HUES48 (cell line): Measurements from ENCODE around the gene TSPAN1.

Experiments
- H3K27ac ChIP-seq: one replicate; pipeline ENCODE4 v1.7.0; 2013; ENCODE audit warnings: low read depth, low read length, inconsistent platforms
- H3K27me3 ChIP-seq: 2 replicates; pipeline ENCODE4 v1.6.1; 2013; ENCODE audit warnings: mild to moderate bottlenecking, low read length; ENCODE audit not compliant: control insufficient read depth, insufficient read depth
- H3K36me3 ChIP-seq: 2 replicates; pipeline ENCODE4 v1.6.1; 2013; ENCODE audit warnings: low read length; ENCODE audit not compliant: control insufficient read depth, insufficient read depth
- H3K4me1 ChIP-seq: 2 replicates; pipeline ENCODE4 v1.6.1; 2013; ENCODE audit warnings: mild to moderate bottlenecking, low read length; ENCODE audit not compliant: control insufficient read depth, insufficient read depth
- H3K4me3 ChIP-seq: 2 replicates; pipeline ENCODE4 v1.5.1; 2013; ENCODE audit warnings: mild to moderate bottlenecking, low read depth, low read length
- H3K9ac ChIP-seq: 2 replicates; pipeline ENCODE4 v1.6.1; 2013; ENCODE audit warnings: mild to moderate bottlenecking, low read depth, low read length, moderate library complexity
- H3K9me3 ChIP-seq: 2 replicates; pipeline ENCODE4 v1.6.1; 2013; ENCODE audit warnings: low read length; ENCODE audit not compliant: control insufficient read depth, insufficient read depth

Gene TSPAN1

GRCh38 chr1:46136711-46137110 lies 38.2 kb upstream of the TSPAN1 start:
- H3K36me3 ChIP-seq: no peaks in the 10 kb centered on the region
- no peak overlapping the region for H3K27ac ChIP-seq
- H3K9me3 ChIP-seq: no peaks in the 10 kb centered on the region
- no peak overlapping the region for H3K4me3 ChIP-seq
- H3K4me1 ChIP-seq: peaks cover 8% of the 10 kb centered on the region
- H3K9ac ChIP-seq: no peak overlapping the region
- 0 out of 2 replicates have a peak, but pooled peaks cover 4% of the 10 kb centered on the region for H3K27me3 ChIP-seq

- Histone ChIP-seq H3K27ac (no peak overlapping the region), H3K9me3 (no peaks in the 10 kb centered on the region), H3K27me3 (0 out of 2 replicates have a peak, but pooled peaks cover 4% of the 10 kb centered on the region), H3K4me1 (peaks cover 8% of the 10 kb centered on the region), H3K36me3 (no peaks in the 10 kb centered on the region), H3K4me3 (no peak overlapping the region), H3K9ac (no peak overlapping the region)
Observed at GRCh38 chr1:46137916-46138315, 37.0 kb upstream of the TSPAN1 start.

- H3K4me1 ChIP-seq: 0 out of 2 replicates have a peak, but pooled peaks cover 3% of the 10 kb centered on the region
- no peaks in the 10 kb centered on the region for H3K36me3 ChIP-seq
- no peak overlapping the region for H3K9ac ChIP-seq
- no peaks in the 10 kb centered on the region for H3K27me3 ChIP-seq
- no peaks in the 10 kb centered on the region for H3K9me3 ChIP-seq
- no peak overlapping the region for H3K27ac ChIP-seq
- no peak overlapping the region for H3K4me3 ChIP-seq
Observed at GRCh38 chr1:46148318-46148717, 26.6 kb upstream of the TSPAN1 start.

GRCh38 chr1:46150085-46150484 lies 24.8 kb upstream of the TSPAN1 start:
- H3K4me1 ChIP-seq: 0 out of 2 replicates have a peak, but pooled peaks cover 3% of the 10 kb centered on the region
- no peak overlapping the region for H3K4me3 ChIP-seq
- H3K27ac ChIP-seq: no peak overlapping the region
- H3K36me3 ChIP-seq: no peaks in the 10 kb centered on the region
- H3K9ac ChIP-seq: no peak overlapping the region
- no peaks in the 10 kb centered on the region for H3K9me3 ChIP-seq
- no peaks in the 10 kb centered on the region for H3K27me3 ChIP-seq

GRCh38 chr1:46152016-46152415 lies 22.9 kb upstream of the TSPAN1 start:
- no peak overlapping the region for H3K27ac ChIP-seq
- H3K9me3 ChIP-seq: no peaks in the 10 kb centered on the region
- no peak overlapping the region for H3K9ac ChIP-seq
- no peak overlapping the region for H3K4me3 ChIP-seq
- H3K4me1 ChIP-seq: 0 out of 2 replicates have a peak, but pooled peaks cover 3% of the 10 kb centered on the region
- H3K27me3 ChIP-seq: no peaks in the 10 kb centered on the region
- H3K36me3 ChIP-seq: no peaks in the 10 kb centered on the region

- no peak overlapping the region for H3K4me3 ChIP-seq
- no peak overlapping the region for H3K27ac ChIP-seq
- H3K9ac ChIP-seq: no peak overlapping the region
- no peaks in the 10 kb centered on the region for H3K9me3 ChIP-seq
- no peaks in the 10 kb centered on the region for H3K36me3 ChIP-seq
- 0 out of 2 replicates have a peak, but pooled peaks cover 3% of the 10 kb centered on the region for H3K4me1 ChIP-seq
- H3K27me3 ChIP-seq: no peaks in the 10 kb centered on the region
Observed at GRCh38 chr1:46153228-46153627, 21.7 kb upstream of the TSPAN1 start.

- Histone ChIP-seq H3K27me3 (no peaks in the 10 kb centered on the region), H3K36me3 (no peaks in the 10 kb centered on the region), H3K27ac (no peak overlapping the region), H3K4me1 (0 out of 2 replicates have a peak, but pooled peaks cover 2% of the 10 kb centered on the region), H3K4me3 (no peak overlapping the region), H3K9me3 (no peaks in the 10 kb centered on the region), H3K9ac (no peak overlapping the region)
Observed at GRCh38 chr1:46153732-46154131, 21.2 kb upstream of the TSPAN1 start.

GRCh38 chr1:46157916-46158311 lies 17.0 kb upstream of the TSPAN1 start:
- H3K36me3 ChIP-seq: no peaks in the 10 kb centered on the region

GRCh38 chr1:46158312-46159281 lies 16.3 kb upstream of the TSPAN1 start:
- Histone ChIP-seq H3K36me3 (no peaks in the 10 kb centered on the region), H3K27ac (no peak overlapping the region), H3K4me3 (no peak overlapping the region), H3K9ac (no peak overlapping the region), H3K9me3 (no peaks in the 10 kb centered on the region), H3K4me1 (no peaks in the 10 kb centered on the region), H3K27me3 (no peaks in the 10 kb centered on the region)

More at GRCh38 chr1:46157916-46158311, 17.0 kb upstream of the TSPAN1 start:
- Histone ChIP-seq H3K4me3 (no peak overlapping the region), H3K27ac (no peak overlapping the region), H3K27me3 (no peaks in the 10 kb centered on the region), H3K4me1 (no peaks in the 10 kb centered on the region), H3K9me3 (no peaks in the 10 kb centered on the region), H3K9ac (no peak overlapping the region)

GRCh38 chr1:46159516-46159915 lies 15.4 kb upstream of the TSPAN1 start:
- H3K4me3 ChIP-seq: no peak overlapping the region
- no peak overlapping the region for H3K9ac ChIP-seq
- no peak overlapping the region for H3K27ac ChIP-seq
- no peaks in the 10 kb centered on the region for H3K36me3 ChIP-seq
- H3K27me3 ChIP-seq: no peaks in the 10 kb centered on the region
- no peaks in the 10 kb centered on the region for H3K9me3 ChIP-seq
- no peaks in the 10 kb centered on the region for H3K4me1 ChIP-seq

GRCh38 chr1:46160212-46160611 lies 14.7 kb upstream of the TSPAN1 start:
- H3K9me3 ChIP-seq: no peaks in the 10 kb centered on the region

More at GRCh38 chr1:46160212-46160611, 14.7 kb upstream of the TSPAN1 start:
- H3K36me3 ChIP-seq: no peaks in the 10 kb centered on the region
- H3K27ac ChIP-seq: no peak overlapping the region
- no peaks in the 10 kb centered on the region for H3K27me3 ChIP-seq
- H3K9ac ChIP-seq: no peak overlapping the region
- no peak overlapping the region for H3K4me3 ChIP-seq
- no peaks in the 10 kb centered on the region for H3K4me1 ChIP-seq
